Breast epithelium (tissue), 4 donors: ENCODE data around the gene CDCA4. TPM values are rescaled to one million over a fixed set of nuclear protein-coding genes. Genes with fewer than 3 reads are reported as not detected.

Experiments used
- DNase-seq, 2 donors: peaks; one replicate each; pipeline ENCODE4 v3.0.0-alpha.2; 2019; ENCODE audit warnings: low spot score in 2 of 2
- H3K27ac ChIP-seq, 2 donors: fragments of 200-600 bp; sonication (generic) in 1 of 2; one replicate each; pipeline ENCODE4 v1.5.1; 2016 to 2019; ENCODE audit warnings: mild to moderate bottlenecking in 1 of 2
- H3K27me3 ChIP-seq, 2 donors: fragments of 200-600 bp; sonication (generic) in 1 of 2; one replicate each; pipeline versions ENCODE4 v1.5.1 to v1.6.0; 2017 to 2019; ENCODE audit warnings: control low read depth in 1 of 2, mild to moderate bottlenecking in 1 of 2
- H3K36me3 ChIP-seq: fragments of 200-600 bp; one replicate; pipeline ENCODE4 v1.5.1; 2019
- H3K4me1 ChIP-seq, 2 donors: fragments of 200-600 bp; sonication (generic); one replicate each; pipeline ENCODE4 v1.5.1; 2016 to 2019; ENCODE audit warnings: control low read depth in 1 of 2
- H3K4me3 ChIP-seq, 3 donors: fragments of 200-600 bp; sonication (generic); 1 replicate in 2 of 3; 2 replicates in 1 of 3; pipeline ENCODE4 v1.5.1; 2016 to 2019; ENCODE audit warnings: mild to moderate bottlenecking in 3 of 3, moderate library complexity in 2 of 3
- H3K9me3 ChIP-seq, 2 donors: fragments of 200-600 bp; sonication (generic) in 1 of 2; one replicate each; pipeline ENCODE4 v1.5.1; 2016 to 2019; ENCODE audit warnings: control low read depth in 1 of 2
- POLR2A ChIP-seq: fragments of 450-650 bp; IDR thresholded peaks from one replicate; pipeline ENCODE4 v1.6.1; 2016; ENCODE audit warnings: antibody characterized with exemption, mild to moderate bottlenecking, moderate library complexity
- POLR2AphosphoS5 ChIP-seq, 3 donors: sonication (generic); formaldehyde crosslinking; IDR thresholded peaks; one replicate each; pipeline ENCODE4 v1.6.1; 2017; ENCODE audit warnings: antibody characterized with exemption in 3 of 3
- intact Hi-C: fragments of 100-400 bp; cut with DNase I; formaldehyde crosslinking; loops from one replicate; pipeline ENCODE4 v1.15.1; 2023; ENCODE audit warnings: low total_unique reads
- total RNA-seq, 3 donors: library from RNA; depleted of rRNA; stranded (reverse); fragments of >200 nt; gene quantifications; one replicate each; pipeline ENCODE4 v1.1.0, GENCODE V29; 2016
- TF ChIP-seq, protein P1 (sequence below), 3 donors: fragments of 450-650 bp; IDR thresholded peaks; one replicate each; pipeline ENCODE4 v1.5.1; 2016 to 2017; ENCODE audit warnings: antibody characterized with exemption in 3 of 3, mild to moderate bottlenecking in 3 of 3, moderate library complexity in 3 of 3

The CDCA4 gene
- total RNA-seq, 3 donors from 2014 or later: 5.1 to 10.4 (median 10.2) TPM

DNA sequence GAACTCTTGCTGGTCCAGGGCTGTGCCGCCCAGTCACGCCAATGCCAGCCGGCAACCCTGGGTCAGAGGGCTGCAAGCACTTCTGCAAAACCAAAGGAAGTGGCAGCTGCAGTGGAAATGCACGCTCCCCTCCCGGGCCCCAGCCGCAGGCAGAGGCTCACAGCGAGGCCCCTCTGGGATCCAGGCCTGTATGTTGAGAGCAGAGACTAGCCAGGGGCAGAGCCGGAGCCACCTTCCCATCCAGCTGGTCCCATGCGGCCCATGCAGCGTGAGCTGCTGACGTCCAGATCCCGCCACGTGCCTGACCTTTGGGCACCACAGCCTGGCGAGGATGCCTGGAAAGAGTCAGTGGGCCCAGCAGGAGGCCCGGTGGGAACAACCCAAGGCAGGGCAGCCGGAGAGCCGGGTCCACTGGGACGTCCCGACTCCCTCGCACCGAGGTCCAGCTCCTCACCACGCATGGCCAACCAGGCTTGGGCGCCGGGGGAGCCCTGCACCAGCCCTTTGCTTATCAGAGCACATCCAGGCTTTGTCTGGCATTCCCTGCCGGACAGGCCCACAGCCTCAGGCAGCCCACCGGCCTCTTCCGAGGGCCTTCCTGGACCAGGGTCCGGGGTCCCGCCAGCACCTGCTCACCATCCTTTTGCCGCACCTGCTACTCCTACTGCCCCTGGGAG is 40.0 kb upstream of the CDCA4 start:
- TF ChIP-seq POLR2AphosphoS5 (IDR thresholded peaks at IDR 0.05) (no peak), POLR2A (no peak)
- TF ChIP-seq, protein P1, sequence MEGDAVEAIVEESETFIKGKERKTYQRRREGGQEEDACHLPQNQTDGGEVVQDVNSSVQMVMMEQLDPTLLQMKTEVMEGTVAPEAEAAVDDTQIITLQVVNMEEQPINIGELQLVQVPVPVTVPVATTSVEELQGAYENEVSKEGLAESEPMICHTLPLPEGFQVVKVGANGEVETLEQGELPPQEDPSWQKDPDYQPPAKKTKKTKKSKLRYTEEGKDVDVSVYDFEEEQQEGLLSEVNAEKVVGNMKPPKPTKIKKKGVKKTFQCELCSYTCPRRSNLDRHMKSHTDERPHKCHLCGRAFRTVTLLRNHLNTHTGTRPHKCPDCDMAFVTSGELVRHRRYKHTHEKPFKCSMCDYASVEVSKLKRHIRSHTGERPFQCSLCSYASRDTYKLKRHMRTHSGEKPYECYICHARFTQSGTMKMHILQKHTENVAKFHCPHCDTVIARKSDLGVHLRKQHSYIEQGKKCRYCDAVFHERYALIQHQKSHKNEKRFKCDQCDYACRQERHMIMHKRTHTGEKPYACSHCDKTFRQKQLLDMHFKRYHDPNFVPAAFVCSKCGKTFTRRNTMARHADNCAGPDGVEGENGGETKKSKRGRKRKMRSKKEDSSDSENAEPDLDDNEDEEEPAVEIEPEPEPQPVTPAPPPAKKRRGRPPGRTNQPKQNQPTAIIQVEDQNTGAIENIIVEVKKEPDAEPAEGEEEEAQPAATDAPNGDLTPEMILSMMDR (IDR thresholded peaks at IDR 0.05): no peak
- Histone ChIP-seq H3K36me3 (no peaks in the 10 kb centered on the region), H3K27me3 (no peaks in the 10 kb centered on the region), H3K9me3 (no peaks in the 10 kb centered on the region), H3K27ac (peak overlapping the region in 1 of 2 donors; percentile 63), H3K4me3 (peak overlapping the region in 1 of 3 donors; percentile 33), H3K4me1 (no peaks in the 10 kb centered on the region)
- no peak for DNase-seq
- intact Hi-C loops: no loop called here

DNA sequence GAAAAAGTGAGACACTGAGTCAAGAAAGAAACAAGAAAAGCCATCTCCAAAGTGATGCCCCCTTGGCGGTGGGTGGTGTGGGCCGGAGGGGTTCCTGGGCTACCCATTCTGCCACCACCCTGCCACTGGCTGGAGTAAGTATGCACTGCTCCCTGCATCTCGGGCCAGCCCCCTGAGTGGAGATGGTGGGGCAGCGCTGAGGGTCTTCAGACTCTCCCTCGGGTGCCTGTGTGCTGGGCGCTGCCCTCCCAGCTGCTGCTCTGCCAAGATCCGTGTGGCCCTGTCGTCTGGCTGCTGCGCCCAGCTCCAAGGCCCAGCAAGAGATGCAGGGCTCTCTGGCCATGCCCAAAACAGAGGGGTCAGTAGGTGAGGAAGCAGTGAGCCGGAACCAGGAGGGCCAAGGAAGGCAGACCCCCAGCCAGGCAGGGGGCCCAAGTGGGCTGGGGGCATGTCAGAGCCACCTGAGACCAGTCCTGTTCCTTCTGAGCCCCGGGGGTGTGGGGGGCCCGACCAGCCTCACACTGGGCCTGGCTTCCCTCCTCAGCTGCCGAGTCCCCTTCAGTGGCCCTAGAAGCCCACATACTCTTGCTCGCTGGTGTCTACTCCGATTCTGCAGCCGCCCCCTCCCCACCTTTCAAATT is 39.2 kb upstream of the CDCA4 start:
- Histone ChIP-seq H3K27me3 (no peaks in the 10 kb centered on the region), H3K4me3 (no peak overlapping the region), H3K9me3 (no peaks in the 10 kb centered on the region), H3K27ac (peak overlapping the region in 1 of 2 donors; percentile 21), H3K36me3 (no peaks in the 10 kb centered on the region), H3K4me1 (no peaks in the 10 kb centered on the region)
- intact Hi-C loops: no loop called here
- no peak for TF ChIP-seq POLR2A
- TF ChIP-seq POLR2AphosphoS5 (IDR thresholded peaks at IDR 0.05): no peak
- TF ChIP-seq, protein P1 (IDR thresholded peaks at IDR 0.05): no peak
- DNase-seq: no peak

DNA sequence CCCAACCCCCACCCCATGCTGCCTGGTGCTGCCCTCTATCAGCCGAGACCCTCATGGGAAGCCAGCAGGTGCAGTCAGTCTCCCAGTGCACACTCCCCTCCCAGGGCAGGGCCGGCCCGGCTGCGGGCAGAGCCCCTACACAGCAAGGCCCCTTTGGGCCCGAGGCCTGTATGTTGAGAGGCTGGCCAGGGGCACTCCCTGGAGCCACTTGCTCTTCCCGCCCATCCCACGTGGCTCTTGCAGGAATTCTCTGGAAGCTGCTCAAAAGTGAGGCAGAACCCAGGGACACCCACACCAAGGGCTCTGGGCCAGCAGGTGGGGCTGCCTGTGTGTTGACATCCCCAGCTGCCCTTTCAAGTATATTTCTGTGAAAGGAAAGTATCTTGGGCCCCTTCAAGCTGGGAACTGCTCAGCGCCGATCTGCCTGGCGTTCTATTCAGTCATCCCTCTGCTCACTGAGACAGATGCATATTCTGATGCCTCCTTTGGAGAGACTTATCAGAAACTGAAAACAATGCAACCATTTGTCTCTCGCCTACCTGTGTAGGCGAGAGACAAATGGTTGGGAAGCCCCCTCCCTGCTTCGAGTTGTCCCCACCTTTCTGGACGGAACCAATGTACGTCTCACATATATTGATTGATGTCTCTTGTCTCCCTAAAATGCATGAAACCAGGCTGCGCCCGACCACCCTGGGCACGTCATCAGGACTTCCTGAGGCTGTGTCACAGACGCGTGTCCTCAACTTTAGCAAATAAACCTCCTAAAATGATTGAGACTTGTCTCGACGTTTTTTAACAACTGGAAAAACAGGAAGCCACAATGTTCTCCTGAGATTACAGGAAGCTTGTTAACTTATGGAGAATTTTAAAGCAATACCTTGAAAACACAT is 38.4 kb upstream of the CDCA4 start:
- H3K4me1 ChIP-seq: no peaks in the 10 kb centered on the region
- H3K27ac ChIP-seq: peak overlapping the region in 1 of 2 donors; percentile 32
- no peak for DNase-seq

DNA sequence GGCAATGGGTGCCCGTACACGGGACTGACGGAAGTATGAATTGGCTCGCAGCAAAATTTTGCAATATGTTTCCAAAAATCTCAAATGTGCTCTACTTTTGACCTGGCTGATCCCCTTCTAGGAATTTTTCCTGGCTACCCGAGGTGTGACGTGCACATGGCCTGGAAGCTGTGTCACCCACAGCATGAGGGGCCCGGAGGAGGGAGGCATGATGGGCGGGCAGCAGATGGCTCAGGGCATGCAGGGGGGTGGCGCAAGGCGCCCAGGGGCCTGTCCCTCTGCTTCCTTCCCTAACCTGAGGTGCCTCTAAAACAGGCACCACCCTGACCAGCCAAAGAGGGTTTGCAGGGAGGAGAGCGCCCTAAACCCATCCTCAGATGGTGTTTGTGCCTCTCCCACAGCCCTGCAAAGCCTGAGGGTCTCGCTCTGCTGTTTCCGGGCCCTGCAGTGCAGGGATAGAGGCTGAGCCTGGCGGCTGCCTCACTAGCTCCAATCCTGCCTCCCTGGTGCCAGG is 37.7 kb upstream of the CDCA4 start:
- Histone ChIP-seq H3K27ac (no peak overlapping the region), H3K27me3 (no peaks in the 10 kb centered on the region), H3K36me3 (no peaks in the 10 kb centered on the region), H3K4me3 (no peak overlapping the region), H3K4me1 (no peaks in the 10 kb centered on the region), H3K9me3 (no peaks in the 10 kb centered on the region)
- intact Hi-C loops: no loop called here
- no peak for TF ChIP-seq POLR2AphosphoS5 (IDR thresholded peaks at IDR 0.05)
- TF ChIP-seq, protein P1 (IDR thresholded peaks at IDR 0.05): no peak
- no peak for TF ChIP-seq POLR2A
- DNase-seq: no peak

More for the DNA sequence above, 38.4 kb upstream of the CDCA4 start:
- intact Hi-C loops: no loop called here
- Histone ChIP-seq H3K36me3 (no peaks in the 10 kb centered on the region), H3K4me3 (no peak overlapping the region), H3K9me3 (no peaks in the 10 kb centered on the region), H3K27me3 (no peaks in the 10 kb centered on the region)
- TF ChIP-seq POLR2AphosphoS5 (IDR thresholded peaks at IDR 0.05) (no peak), POLR2A (no peak)
- TF ChIP-seq, protein P1 (IDR thresholded peaks at IDR 0.05): no peak
